Measurements from ENCODE around the gene RWDD3. TPM values are rescaled to one million over a fixed set of nuclear protein-coding genes. Genes with fewer than 3 reads are reported as not detected.

The RWDD3 gene
- total and polyA plus RNA-seq, 2 donors (not counting 3 experiments of a cell fraction or from before 2014, with no cell fraction given), result 9.3 to 12.1 TPM

GRCh38 chr1:95252422-95252821, 18.4 kb downstream of the RWDD3 start:
- CTCF ChIA-PET, result interaction anchor here (0.8 kb wide), 1 partner anchor 19 kb away, joined by 4 read pairs; no protein-coding TSS in a partner anchor
- H3K27ac ChIP-seq (ENCODE audit: insufficient read depth, low read depth, low read length), result no peak overlapping the region

More at GRCh38 chr1:95252422-95252821, 18.4 kb downstream of the RWDD3 start:
- Histone ChIP-seq H2AFZ (ENCODE audit: low read depth, low read length) (no peak overlapping the region), H3K9me3 (replicated peaks; ENCODE audit: control insufficient read depth, insufficient read depth, low read length) (no peaks in the 10 kb centered on the region), H3K4me2 (ENCODE audit: insufficient read depth, low read length) (no peak overlapping the region), H3K9me1 (replicated peaks; ENCODE audit: control insufficient read depth, extremely low read depth, insufficient read depth, low read length) (no peaks in the 10 kb centered on the region), H4K20me1 (replicated peaks; ENCODE audit: control insufficient read depth, extremely low read depth, insufficient read depth, low read length) (no peaks in the 10 kb centered on the region), H3K27me3 (ENCODE audit: control insufficient read depth in 2 of 2, insufficient read depth in 2 of 2, low read length in 2 of 2) (no peaks in the 10 kb centered on the region), H3K4me3 (replicated peaks in 1 of 3; ENCODE audit: insufficient read depth in 1 of 3, low read depth in 1 of 3, low read length in 3 of 3) (no peak overlapping the region), H3K36me3 (ENCODE audit: control insufficient read depth in 2 of 2, extremely low read depth in 1 of 2, insufficient read depth in 2 of 2, low read length in 2 of 2) (peaks cover 0 to 2% of the 10 kb centered on the region in 2 experiments), H3K9ac (replicated peaks; ENCODE audit: extremely low read depth, insufficient read depth, low read length) (no peak overlapping the region), H3K4me1 (ENCODE audit: control insufficient read depth, extremely low read depth, insufficient read depth, low read length) (no peaks in the 10 kb centered on the region), H3K79me2 (ENCODE audit: control insufficient read depth, insufficient read depth, low read length) (no peaks in the 10 kb centered on the region)
- no TSS peak for BruUV-seq (replicated peaks)
- dilution Hi-C loops (cut with MboI; ENCODE audit: extremely low pct_ligation_motif_present, low sequenced_read_pairs) (no loop called here), intact Hi-C loops (cut with micrococcal nuclease) (no loop called here)
- TF ChIP-seq FOS (IDR thresholded peaks at IDR 0.05; ENCODE audit: borderline replicate concordance, insufficient read depth, low read length) (no peak), MYC (IDR thresholded peaks at IDR 0.05; ENCODE audit: low read depth, low read length) (no peak), EZH2 (IDR thresholded peaks at IDR 0.05; ENCODE audit: borderline replicate concordance, low read depth, low read length, severe bottlenecking) (no peak), JUN (IDR thresholded peaks at IDR 0.05; ENCODE audit: borderline replicate concordance, insufficient read depth, insufficient read length, low read depth) (no peak), CTCF (IDR thresholded peaks at IDR 0.05; ENCODE audit: extremely low read depth in 1 of 2, insufficient read depth in 1 of 2, low read depth in 1 of 2, low read length in 2 of 2) (no peak), POLR2AphosphoS5 (IDR thresholded peaks at IDR 0.05; ENCODE audit: insufficient read depth, low read depth, low read length) (no peak), MAX (IDR thresholded peaks at IDR 0.05; ENCODE audit: insufficient read depth, insufficient read length) (no peak), POLR2A (IDR thresholded peaks at IDR 0.05; ENCODE audit: low read depth, low read length) (no peak), GATA2 (IDR thresholded peaks at IDR 0.05; ENCODE audit: insufficient read depth, insufficient read length, low read depth, low read length) (no peak)
- DNase-seq (ENCODE audit: low read depth, low spot score) (no peak), FAIRE-seq (no peak)
- POLR2A ChIA-PET, result no interaction called here
